Smooth muscle cell (in vitro differentiated cells): ENCODE measurements around the gene CPA4. TPM values are rescaled to one million over a fixed set of nuclear protein-coding genes. Genes with fewer than 3 reads are reported as not detected.

Source experiments
- DNase-seq: peaks from one replicate; lab custom pipeline; 2025; ENCODE audit not compliant: unreplicated experiment; lab: John Stamatoyannopoulos, UW
- H2AFZ ChIP-seq: fragments of 200-600 bp; sonication (generic); 2 replicates; pipeline ENCODE4 v1.6.0; 2016; ENCODE audit warnings: antibody characterized with exemption, low read depth, mild to moderate bottlenecking
- H3F3A ChIP-seq: fragments of 200-600 bp; sonication (generic); 2 replicates; pipeline ENCODE4 v1.6.0; 2017; ENCODE audit warnings: antibody characterized with exemption, low read depth
- H3K27ac ChIP-seq: fragments of 200-600 bp; sonication (generic); 2 replicates; pipeline ENCODE4 v1.5.1; 2016; ENCODE audit warnings: low read depth, mild to moderate bottlenecking
- H3K27me3 ChIP-seq: fragments of 200-600 bp; sonication (generic); 2 replicates; pipeline ENCODE4 v1.6.1; 2016; ENCODE audit warnings: low read depth, mild to moderate bottlenecking
- H3K36me3 ChIP-seq: fragments of 200-600 bp; sonication (generic); 2 replicates; pipeline ENCODE4 v1.5.1; 2016; ENCODE audit warnings: low read depth
- H3K4me1 ChIP-seq: fragments of 200-600 bp; sonication (generic); 2 replicates; pipeline ENCODE4 v1.5.1; 2016; ENCODE audit warnings: low read depth
- H3K4me2 ChIP-seq: fragments of 200-600 bp; sonication (generic); 2 replicates; pipeline ENCODE4 v1.6.0; 2016; ENCODE audit warnings: mild to moderate bottlenecking
- H3K4me3 ChIP-seq: fragments of 200-600 bp; sonication (generic); 2 replicates; pipeline ENCODE4 v1.5.1; 2016; ENCODE audit warnings: mild to moderate bottlenecking
- H3K79me2 ChIP-seq: fragments of 200-600 bp; sonication (generic); 2 replicates; pipeline ENCODE4 v1.6.0; 2016; ENCODE audit warnings: low read depth, mild to moderate bottlenecking
- H3K9ac ChIP-seq: fragments of 200-600 bp; sonication (generic); 2 replicates; pipeline ENCODE4 v1.6.0; 2016; ENCODE audit warnings: low read depth
- H3K9me3 ChIP-seq: fragments of 200-600 bp; sonication (generic); replicated peaks from 2 replicates; pipeline ENCODE4 v1.5.1; 2016; ENCODE audit warnings: low read depth
- H4K20me1 ChIP-seq: fragments of 200-600 bp; sonication (generic); 2 replicates; pipeline ENCODE4 v1.6.0; 2016; ENCODE audit warnings: low read depth
- CTCF ChIP-seq: fragments of 200-600 bp; sonication (generic); IDR thresholded peaks from 2 replicates; pipeline ENCODE4 v1.5.1; 2017; ENCODE audit warnings: borderline replicate concordance, mild to moderate bottlenecking, antibody characterized with exemption; ENCODE audit not compliant: insufficient read depth, poor library complexity, severe bottlenecking
- WGBS: methylation state at CpG from one replicate; pipeline ENCODE4 v1.1.7; 2016; ENCODE audit warnings: low lambda C conversion rate; 5-methylcytosine and 5-hydroxymethylcytosine counted together
- polyA plus RNA-seq: library from polyadenylated mRNA; unstranded; fragments of >200 nt; fragmentation: Nextera tagmentation; extraction: Ambion mirVana; gene quantifications from 2 replicates; pipeline ENCODE4 v1.2.1, GENCODE V29; 2016
- total RNA-seq: library from RNA; depleted of rRNA; stranded (reverse); fragments of >200 nt; gene quantifications from 2 replicates; pipeline ENCODE4 v1.2.3, GENCODE V29; 2014

The CPA4 gene
- total and polyA plus RNA-seq, 2 experiments from 2014 or later = 8.8 to 12.3 TPM

- no peak for TF ChIP-seq CTCF
- Histone ChIP-seq H3K9me3 (no peaks in the 10 kb centered on the region), H3K79me2 (no peaks in the 10 kb centered on the region), H3K27me3 (no peaks in the 10 kb centered on the region), H3F3A (no peaks in the 10 kb centered on the region), H3K4me3 (no peak overlapping the region), H3K36me3 (no peaks in the 10 kb centered on the region), H3K4me1 (no peaks in the 10 kb centered on the region), H2AFZ (no peak overlapping the region), H3K27ac (no peak overlapping the region), H4K20me1 (no peaks in the 10 kb centered on the region), H3K9ac (no peak overlapping the region), H3K4me2 (no peak overlapping the region)
- WGBS = 66% methylated on average over 8 of the region's 8 CpGs
- DNase-seq = no peak
These were observed 8.6 kb downstream of the CPA4 start for GRCh38 chr7:130301501-130302020.

- Histone ChIP-seq H3K9me3 (no peaks in the 10 kb centered on the region), H3K4me2 (no peak overlapping the region), H3K9ac (no peak overlapping the region), H4K20me1 (no peaks in the 10 kb centered on the region), H3K4me1 (no peaks in the 10 kb centered on the region), H3K27me3 (no peaks in the 10 kb centered on the region), H3F3A (no peaks in the 10 kb centered on the region), H3K36me3 (no peaks in the 10 kb centered on the region), H3K4me3 (no peak overlapping the region), H3K79me2 (no peaks in the 10 kb centered on the region), H2AFZ (no peak overlapping the region), H3K27ac (no peak overlapping the region)
- TF ChIP-seq CTCF = no peak
- DNase-seq = no peak
These were observed 9.7 kb downstream of the CPA4 start for GRCh38 chr7:130302649-130303048.

- DNase-seq = no peak
- Histone ChIP-seq H2AFZ (no peak overlapping the region), H3K9me3 (no peaks in the 10 kb centered on the region), H3K4me1 (no peaks in the 10 kb centered on the region), H3F3A (no peaks in the 10 kb centered on the region), H3K79me2 (no peaks in the 10 kb centered on the region), H3K27ac (no peak overlapping the region), H3K9ac (no peak overlapping the region), H3K4me2 (no peak overlapping the region), H3K36me3 (no peaks in the 10 kb centered on the region), H3K4me3 (no peak overlapping the region), H4K20me1 (no peaks in the 10 kb centered on the region), H3K27me3 (no peaks in the 10 kb centered on the region)
- 91% methylated on average over 2 of the region's 2 CpGs for WGBS
- no peak for TF ChIP-seq CTCF
These were observed 10.2 kb downstream of the CPA4 start for GRCh38 chr7:130303127-130303526.

GRCh38 chr7:130303551-130303950 lies 10.6 kb downstream of the CPA4 start:
- H3K27me3 ChIP-seq = no peaks in the 10 kb centered on the region
- no peak overlapping the region for H3K4me3 ChIP-seq
- no peak overlapping the region for H3K9ac ChIP-seq
- 97% methylated on average over 5 of the region's 5 CpGs for WGBS
- DNase-seq = no peak
- TF ChIP-seq CTCF = no peak
- H3K36me3 ChIP-seq = no peaks in the 10 kb centered on the region
- no peak overlapping the region for H2AFZ ChIP-seq
- H3K9me3 ChIP-seq = no peaks in the 10 kb centered on the region
- H3K4me1 ChIP-seq = no peaks in the 10 kb centered on the region
- no peak overlapping the region for H3K4me2 ChIP-seq
- H3K27ac ChIP-seq = no peak overlapping the region
- H3F3A ChIP-seq = no peaks in the 10 kb centered on the region
- H4K20me1 ChIP-seq = no peaks in the 10 kb centered on the region
- no peaks in the 10 kb centered on the region for H3K79me2 ChIP-seq
